Endothelial cell of umbilical vein (primary cell): ENCODE results near the gene CHURC1. TPM values are rescaled to one million over a fixed set of nuclear protein-coding genes. Genes with fewer than 3 reads are reported as not detected.

ENCODE experiments used
- BruUV-seq: library from RNA; stranded (reverse); fragments of 400-500 nt; replicated peaks from 2 replicates; lab custom pipeline; 2021; lab: Mats Ljungman, UMichigan
- CTCF ChIA-PET: fragments of 300-600, 350-600 bp; sonication (Branson Sonifier 250); formaldehyde crosslinking; loops from one replicate; lab custom pipeline; 2021; ENCODE audit warnings: antibody characterized with exemption, inconsistent platforms; lab: Charles Lee
- POLR2A ChIA-PET: fragments of 300-600, 350-600 bp; sonication (Branson Sonifier 250); formaldehyde crosslinking; loops from one replicate; lab custom pipeline; 2021; ENCODE audit warnings: antibody characterized with exemption, inconsistent platforms; lab: Charles Lee
- DNase-seq: peaks from one replicate; pipeline ENCODE4 v3.0.0-alpha.2; 2011; ENCODE audit warnings: low read depth, low spot score
- FAIRE-seq: peaks from 2 replicates; lab custom pipeline; 2011; peaks lifted over from hg19 to GRCh38; lab: Jason Lieb, UNC
- H2AFZ ChIP-seq: 2 replicates; pipeline ENCODE4 v1.6.0; 2012; ENCODE audit warnings: low read depth, low read length, control low read depth, inconsistent platforms
- H3K27ac ChIP-seq: 2 replicates; pipeline ENCODE4 v1.5.1; 2011; ENCODE audit warnings: low read depth, mild to moderate bottlenecking, control low read depth, low read length, moderate library complexity; ENCODE audit not compliant: insufficient read depth
- H3K27me3 ChIP-seq, 2 experiments: 2 replicates each; pipeline versions ENCODE4 v1.6.0 to v1.6.1; 2011; ENCODE audit warnings: low read length in 2 of 2, mixed read lengths in 1 of 2; ENCODE audit not compliant: control insufficient read depth in 2 of 2, insufficient read depth in 2 of 2
- H3K36me3 ChIP-seq, 2 experiments: 2 replicates in 1 of 2; 3 replicates in 1 of 2; pipeline ENCODE4 v1.5.1; 2011; ENCODE audit warnings: low read length in 2 of 2, mild to moderate bottlenecking in 1 of 2, moderate library complexity in 1 of 2; ENCODE audit not compliant: control insufficient read depth in 2 of 2, insufficient read depth in 2 of 2; ENCODE audit errors: extremely low read depth in 1 of 2
- H3K4me1 ChIP-seq: 3 replicates; pipeline ENCODE4 v1.5.1; 2011; ENCODE audit warnings: mild to moderate bottlenecking, low read length; ENCODE audit not compliant: control insufficient read depth, insufficient read depth; ENCODE audit errors: extremely low read depth
- H3K4me2 ChIP-seq: 2 replicates; pipeline ENCODE4 v1.6.1; 2011; ENCODE audit warnings: low read length, control low read depth, mixed read lengths; ENCODE audit not compliant: insufficient read depth
- H3K4me3 ChIP-seq, 3 experiments: fragments of 200-600 bp in 1 of 3; sonication (generic), shearing (Covaris generic) in 1 of 3; replicated peaks in 1 of 3; 2 replicates each; pipeline ENCODE4 v1.5.1; 2011 to 2016; ENCODE audit warnings: control low read depth in 3 of 3, low read length in 3 of 3, mild to moderate bottlenecking in 2 of 3, inconsistent platforms in 1 of 3, low read depth in 1 of 3, moderate library complexity in 1 of 3; ENCODE audit not compliant: insufficient read depth in 1 of 3
- H3K79me2 ChIP-seq: 2 replicates; pipeline ENCODE4 v1.6.0; 2012; ENCODE audit warnings: low read length, inconsistent platforms; ENCODE audit not compliant: control insufficient read depth, insufficient read depth
- H3K9ac ChIP-seq: replicated peaks from 2 replicates; pipeline ENCODE3; 2011; ENCODE audit warnings: low read length, control low read depth; ENCODE audit not compliant: insufficient read depth; ENCODE audit errors: extremely low read depth
- H3K9me1 ChIP-seq: replicated peaks from 3 replicates; pipeline ENCODE4 v1.6.0; 2011; ENCODE audit warnings: mild to moderate bottlenecking, low read length; ENCODE audit not compliant: control insufficient read depth, insufficient read depth; ENCODE audit errors: extremely low read depth
- H3K9me3 ChIP-seq: replicated peaks from 2 replicates; pipeline ENCODE4 v1.5.1; 2012; ENCODE audit warnings: low read length, inconsistent platforms; ENCODE audit not compliant: control insufficient read depth, insufficient read depth
- H4K20me1 ChIP-seq: replicated peaks from 2 replicates; pipeline ENCODE3; 2011; ENCODE audit warnings: mild to moderate bottlenecking, low read length; ENCODE audit not compliant: control insufficient read depth, insufficient read depth; ENCODE audit errors: extremely low read depth
- CTCF ChIP-seq, 2 donors: IDR thresholded peaks; 1 replicate in 1 of 2; 2 replicates in 1 of 2; pipeline ENCODE4 v1.5.1; 2011; ENCODE audit warnings: low read length in 2 of 2, mild to moderate bottlenecking in 2 of 2, moderate library complexity in 2 of 2, control low read depth in 1 of 2, inconsistent platforms in 1 of 2, low read depth in 1 of 2; ENCODE audit not compliant: insufficient read depth in 1 of 2; ENCODE audit errors: extremely low read depth in 1 of 2
- EZH2 ChIP-seq: IDR thresholded peaks from 2 replicates; pipeline ENCODE4 v1.6.1; 2012; ENCODE audit warnings: borderline replicate concordance, low read depth, mild to moderate bottlenecking, moderate library complexity, low read length, inconsistent platforms; ENCODE audit not compliant: severe bottlenecking
- FOS ChIP-seq: IDR thresholded peaks from 2 replicates; pipeline ENCODE4 v1.6.1; 2011; ENCODE audit warnings: mild to moderate bottlenecking, low read length, moderate library complexity, borderline replicate concordance; ENCODE audit not compliant: insufficient read depth
- GATA2 ChIP-seq: IDR thresholded peaks from 2 replicates; pipeline ENCODE4 v1.7.0; 2011; ENCODE audit warnings: low read depth, mild to moderate bottlenecking, moderate library complexity, mixed read lengths, low read length; ENCODE audit not compliant: insufficient read length, insufficient read depth
- JUN ChIP-seq: IDR thresholded peaks from 2 replicates; pipeline ENCODE4 v1.6.1; 2011; ENCODE audit warnings: borderline replicate concordance, low read depth; ENCODE audit not compliant: insufficient read length, insufficient read depth
- MAX ChIP-seq: IDR thresholded peaks from 2 replicates; pipeline ENCODE4 v1.6.1; 2011; ENCODE audit not compliant: insufficient read depth, insufficient read length
- MYC ChIP-seq: IDR thresholded peaks from one replicate; pipeline ENCODE4 v1.6.1; 2011; ENCODE audit warnings: mild to moderate bottlenecking, low read depth, low read length
- POLR2A ChIP-seq: IDR thresholded peaks from 2 replicates; pipeline ENCODE4 v1.6.1; 2012; ENCODE audit warnings: low read depth, mild to moderate bottlenecking, control low read depth, low read length
- POLR2AphosphoS5 ChIP-seq: IDR thresholded peaks from 2 replicates; pipeline ENCODE4 v1.6.1; 2012; ENCODE audit warnings: low read depth, mild to moderate bottlenecking, control low read depth, low read length, moderate library complexity; ENCODE audit not compliant: insufficient read depth
- dilution Hi-C: fragments of 300-500 bp; cut with MboI; formaldehyde crosslinking; loops from one replicate; pipeline ENCODE4 v1.15.0; 2019; ENCODE audit warnings: low sequenced_read_pairs; ENCODE audit not compliant: extremely low pct_ligation_motif_present
- intact Hi-C: fragments of 100-400 bp; cut with micrococcal nuclease; formaldehyde crosslinking; loops from one replicate; pipeline ENCODE4 v1.10.0; 2022
- polyA plus RNA-seq, 4 experiments: library from polyadenylated mRNA; depleted of rRNA in 3 of 4; stranded (reverse) in 3 of 4; unstranded in 1 of 4; fragments of >200 nt; gene quantifications; 2 replicates each; pipeline versions ENCODE4 v1.2.1 to v1.2.3, GENCODE V29; 2011 to 2012; ENCODE audit warnings: missing spikeins in 1 of 4
- total RNA-seq: library from RNA; stranded (reverse); gene quantifications from 2 replicates; pipeline ENCODE4 v1.2.3, GENCODE V29; 2021

CHURC1 gene
- total and polyA plus RNA-seq, 2 donors (not counting 3 experiments of a cell fraction or from before 2014, with no cell fraction given): 44.4 to 62.2 TPM

- Histone ChIP-seq H3K9me1 (no peaks in the 10 kb centered on the region), H4K20me1 (no peaks in the 10 kb centered on the region), H2AFZ (no peak overlapping the region), H3K4me3 (no peak overlapping the region), H3K4me1 (no peaks in the 10 kb centered on the region), H3K9ac (no peak overlapping the region), H3K36me3 (no peaks in the 10 kb centered on the region), H3K27ac (no peak overlapping the region), H3K27me3 (peaks cover 18 to 24% of the 10 kb centered on the region in 2 experiments), H3K4me2 (no peak overlapping the region), H3K9me3 (no peaks in the 10 kb centered on the region), H3K79me2 (no peaks in the 10 kb centered on the region)
- intact Hi-C loops: no loop called here
- DNase-seq (no peak), FAIRE-seq (no peak)
- POLR2A ChIA-PET: no interaction called here
- BruUV-seq: no TSS peak
- TF ChIP-seq EZH2 (no peak), GATA2 (no peak), POLR2A (no peak), MYC (no peak), POLR2AphosphoS5 (no peak), FOS (no peak), MAX (no peak), JUN (no peak), CTCF (IDR thresholded peaks at IDR 0.05; ENCODE audit: extremely low read depth in 1 of 2, insufficient read depth in 1 of 2, low read depth in 1 of 2, low read length in 2 of 2) (no peak)
- dilution Hi-C loops: no loop called here
- CTCF ChIA-PET: interaction anchor here (0.5 to 1.4 kb wide), 3 partner anchors 14 to 237 kb away, joined by 3 to 6 read pairs (median 3); partner anchors contain the start of gene FNTB
Observed at GRCh38 chr14:64906022-64906421, 8.2 kb upstream of the CHURC1 start.
